NOMO-1 treated with DMSO at 0.1 percent for 48 hours (cell line): ENCODE data around the gene CACNB4.

Experiments
- DNase-seq: peaks from one replicate; lab custom pipeline; 2025; ENCODE audit not compliant: unreplicated experiment; lab: John Stamatoyannopoulos, UW

CACNB4 gene

GRCh38 chr2:151977631-151978030 is 121.2 kb downstream of the CACNB4 start:
- no peak for DNase-seq

DNA sequence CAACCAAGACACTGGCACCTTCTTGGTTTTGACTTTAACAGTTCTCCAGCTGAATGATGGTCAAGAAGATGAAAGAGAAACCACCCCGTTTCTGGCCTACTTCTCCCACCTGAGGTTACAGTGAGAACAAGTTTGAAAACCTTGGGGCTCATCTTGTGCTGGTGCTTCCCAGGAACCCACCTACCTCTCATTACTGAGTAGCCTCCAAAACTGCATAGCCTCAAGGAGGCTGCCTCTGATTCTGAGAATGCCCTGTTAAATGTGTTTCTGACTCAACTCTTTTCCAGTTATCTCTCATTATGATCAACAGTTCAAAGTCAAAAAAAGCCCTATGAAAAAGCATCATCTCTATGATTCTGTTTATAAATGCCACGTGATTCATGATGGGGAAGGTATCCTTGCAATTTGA is 121.9 kb downstream of the CACNB4 start:
- DNase-seq: no peak

- DNase-seq: no peak
Measured at GRCh38 chr2:151975460-151976414, 123.1 kb downstream of the CACNB4 start.

GRCh38 chr2:151974988-151975387 is 123.9 kb downstream of the CACNB4 start:
- no peak for DNase-seq

DNA sequence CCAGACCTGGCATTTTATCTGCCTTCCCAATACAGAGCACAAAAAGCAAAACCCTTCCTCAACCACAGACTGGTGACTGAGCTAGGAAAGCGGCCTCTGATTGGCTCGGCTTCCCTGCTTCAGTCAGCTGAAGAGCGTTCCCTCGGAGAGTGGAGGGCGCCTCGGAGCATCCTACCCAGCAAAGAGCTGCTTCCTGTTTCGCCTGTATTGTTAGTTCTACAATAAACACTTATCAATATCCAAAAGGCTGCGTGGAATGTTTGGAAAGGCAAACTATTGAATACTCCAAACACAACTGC is 125.0 kb downstream of the CACNB4 start:
- DNase-seq: no peak

DNA sequence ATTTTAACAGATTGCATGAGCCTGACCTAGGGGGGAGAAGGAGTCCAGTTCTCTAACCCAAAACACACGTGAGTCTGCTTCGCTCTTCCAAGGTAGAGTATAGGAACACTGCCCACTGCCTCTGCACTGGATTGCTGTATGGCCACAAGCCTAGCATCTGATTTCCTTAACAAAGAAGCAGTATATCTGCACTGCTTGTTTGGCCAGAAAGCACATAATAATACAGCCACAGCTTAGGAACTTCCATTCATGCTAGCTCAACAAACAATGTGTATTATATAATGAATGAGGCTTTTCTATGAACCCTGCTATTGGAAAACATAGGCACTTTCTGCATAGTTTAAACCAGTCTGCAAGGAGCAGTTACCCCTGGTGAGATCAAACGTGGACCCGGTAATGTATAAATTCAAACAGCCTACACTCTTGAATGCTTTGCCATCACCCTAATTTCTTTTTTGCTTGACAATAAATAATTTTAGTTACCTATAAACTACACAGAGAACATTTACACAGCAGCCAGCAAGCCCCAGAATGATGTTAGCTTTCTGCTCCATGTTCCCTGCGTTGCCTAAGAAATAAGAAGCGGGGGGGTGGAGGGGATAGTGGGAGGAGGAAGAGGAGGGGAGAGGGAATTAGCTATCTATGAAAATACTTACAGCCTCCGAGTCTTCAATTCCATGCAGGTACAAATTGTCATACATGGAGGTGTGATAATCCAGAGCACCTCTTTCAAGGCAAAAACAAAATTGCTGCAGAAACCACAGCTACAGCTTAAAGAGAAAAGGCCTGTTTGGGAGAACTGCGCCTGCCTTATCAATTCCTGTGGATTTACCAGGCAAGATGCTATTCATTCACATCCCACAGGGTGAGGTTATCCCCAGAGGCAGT is 125.6 kb downstream of the CACNB4 start:
- DNase-seq: no peak

DNA sequence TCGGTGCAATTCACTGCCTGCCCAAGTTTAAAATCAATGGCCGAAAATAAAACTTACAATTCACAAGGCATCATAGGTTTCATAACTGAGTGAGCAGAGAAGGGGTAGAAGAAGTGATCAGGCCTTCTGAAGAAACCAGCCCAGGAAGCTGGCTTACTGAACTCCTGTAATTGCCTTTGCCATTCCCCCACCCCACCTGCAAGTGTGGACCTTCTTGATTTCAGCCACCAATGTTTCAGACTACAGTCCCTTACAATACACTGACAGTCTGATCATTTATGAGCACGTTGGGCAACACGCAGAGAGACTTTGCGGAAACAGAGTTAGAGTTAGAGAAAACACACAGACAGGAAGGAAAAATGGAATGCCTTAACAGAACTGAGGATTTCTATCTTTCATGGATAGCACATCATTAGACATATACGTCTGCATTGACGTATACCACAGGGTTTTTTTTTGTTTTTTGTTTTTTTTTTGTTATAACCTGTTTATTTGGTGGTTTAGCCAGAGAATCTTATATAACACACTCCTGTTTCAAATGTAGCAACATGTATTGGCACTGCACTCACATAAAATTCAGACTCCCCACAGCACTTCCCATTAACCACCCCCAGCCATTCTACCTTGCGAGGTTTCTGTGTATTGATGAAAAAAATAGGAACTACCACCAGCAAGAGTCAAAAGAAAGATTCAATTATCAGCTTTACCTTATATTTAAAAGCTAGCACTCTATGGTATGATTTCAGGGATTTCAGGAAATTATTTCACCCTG is 126.4 kb downstream of the CACNB4 start:
- DNase-seq: no peak

DNA sequence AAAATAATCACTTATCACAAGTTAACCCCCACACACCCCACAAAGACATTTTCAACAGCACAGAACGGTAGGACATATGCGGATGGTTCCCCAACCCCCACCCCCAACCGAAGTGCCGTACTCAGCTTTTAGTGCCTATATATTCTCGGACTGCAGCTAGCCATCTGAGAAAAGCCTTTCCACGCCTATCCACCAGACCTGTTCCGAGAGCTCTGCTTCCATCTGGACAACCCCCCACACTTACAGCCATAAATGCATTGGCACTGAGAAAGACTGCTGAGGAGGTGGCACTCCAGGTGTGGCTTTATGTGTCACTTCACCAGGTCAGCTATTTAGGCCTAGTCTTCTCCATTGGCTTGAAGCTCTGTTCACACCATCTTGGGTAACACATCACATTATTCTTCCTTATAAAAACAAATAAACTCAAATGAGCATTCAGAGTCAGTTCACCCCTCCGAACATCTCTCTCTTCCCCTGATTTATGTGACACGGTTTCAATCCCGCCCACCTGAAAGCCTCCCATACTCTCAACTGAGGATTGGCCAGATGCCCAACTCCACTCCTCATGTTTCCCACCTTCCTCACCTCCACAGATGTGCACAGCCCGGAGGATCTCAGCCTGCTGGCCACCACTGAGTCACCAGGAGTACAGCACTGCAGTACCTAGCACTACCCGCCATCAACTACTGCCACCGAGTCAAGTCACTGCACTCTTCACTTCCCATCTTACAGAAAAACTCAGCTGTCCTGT is 127.4 kb downstream of the CACNB4 start:
- DNase-seq: no peak

DNA sequence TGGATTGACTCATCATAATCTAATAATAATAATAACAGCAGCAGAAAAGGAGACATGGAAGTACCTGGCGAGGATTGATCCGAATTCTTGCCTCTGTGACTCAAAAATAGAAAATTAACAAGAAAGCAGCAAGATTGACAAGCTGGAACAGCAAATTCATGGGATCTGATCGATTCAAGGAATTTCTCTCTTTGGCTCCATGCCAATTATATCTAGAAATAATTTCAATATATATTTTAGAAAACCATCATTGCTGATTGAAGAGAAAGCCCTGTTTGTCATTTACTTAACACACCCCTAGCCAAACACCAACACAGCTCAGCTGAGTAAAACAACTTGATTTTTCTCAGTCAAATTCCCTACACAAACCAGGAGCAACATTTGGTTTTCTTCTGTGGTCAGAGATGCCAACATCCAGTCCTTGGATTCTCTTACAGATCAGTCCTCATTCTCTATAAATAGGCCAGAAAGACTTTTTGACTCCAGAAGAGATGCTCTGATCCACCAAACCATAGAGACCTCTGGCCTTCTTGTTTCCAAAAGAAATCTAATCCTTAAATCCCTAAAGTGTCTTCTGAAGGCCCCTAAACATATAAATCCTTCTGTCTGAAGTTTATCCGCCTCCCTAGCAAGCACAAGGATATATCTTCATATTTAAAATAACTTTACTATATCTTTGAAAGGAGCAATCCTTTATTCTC is 129.9 kb downstream of the CACNB4 start:
- DNase-seq: no peak

- no peak for DNase-seq
Measured at GRCh38 chr2:151967829-151968722, 130.8 kb downstream of the CACNB4 start.

DNA sequence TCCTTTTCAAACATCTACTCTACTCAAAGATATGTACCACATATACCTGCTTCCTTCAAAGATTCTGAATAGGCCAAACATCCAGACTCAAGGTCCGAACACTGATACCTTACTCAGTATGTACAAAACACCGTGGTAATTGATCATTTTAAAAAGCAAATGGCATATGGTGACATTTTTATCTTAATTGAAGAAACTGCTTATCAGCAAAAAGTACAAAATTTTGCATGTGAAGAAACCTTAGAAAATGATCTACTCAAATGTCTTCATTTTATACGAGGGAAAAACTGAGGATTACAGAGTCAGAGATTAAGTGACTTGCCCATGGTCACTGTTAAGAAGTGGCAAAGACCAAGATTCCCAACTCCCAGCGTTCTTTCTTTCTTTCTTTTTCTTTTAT is 133.0 kb downstream of the CACNB4 start:
- no peak for DNase-seq

DNA sequence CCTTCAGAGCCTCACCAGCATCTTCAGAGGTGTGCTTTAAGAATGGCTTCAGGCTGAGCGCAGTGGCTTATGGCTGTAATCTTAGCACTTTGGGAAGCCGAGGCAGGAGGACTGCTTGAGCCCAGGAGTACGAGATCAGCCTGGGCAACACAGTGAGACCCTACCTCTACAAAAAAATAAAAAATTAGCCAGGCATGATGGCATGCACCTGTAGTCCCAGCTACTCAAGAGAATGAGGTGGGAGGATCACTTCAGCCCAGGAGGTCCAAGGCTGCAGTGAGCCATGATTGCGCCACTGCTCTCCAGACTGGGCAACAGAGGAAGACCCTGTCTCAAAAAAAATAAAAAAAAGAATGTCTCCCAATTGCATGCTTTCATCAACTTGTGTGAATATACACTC is 137.3 kb downstream of the CACNB4 start:
- DNase-seq: no peak

GRCh38 chr2:151959238-151959637 is 139.6 kb downstream of the CACNB4 start:
- no peak for DNase-seq

DNA sequence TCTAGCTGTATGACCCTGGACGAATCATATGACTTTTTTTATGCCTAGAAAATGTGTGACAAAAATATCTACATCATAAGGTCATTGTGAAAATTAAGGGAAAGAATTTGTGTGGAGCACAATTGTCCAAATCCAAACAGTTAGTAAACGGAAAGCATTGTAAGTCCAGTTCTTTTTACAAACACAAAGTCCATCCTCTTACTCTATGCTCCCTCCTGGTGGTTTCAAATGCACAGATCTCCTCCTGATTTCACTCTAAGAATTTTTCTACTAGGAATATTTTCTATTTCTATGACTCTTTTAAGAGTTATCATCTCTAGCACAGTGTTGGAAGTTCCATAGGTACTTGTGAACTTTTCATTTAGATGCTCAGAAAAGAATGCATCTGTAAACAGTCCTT is 145.4 kb downstream of the CACNB4 start:
- DNase-seq: no peak

DNA sequence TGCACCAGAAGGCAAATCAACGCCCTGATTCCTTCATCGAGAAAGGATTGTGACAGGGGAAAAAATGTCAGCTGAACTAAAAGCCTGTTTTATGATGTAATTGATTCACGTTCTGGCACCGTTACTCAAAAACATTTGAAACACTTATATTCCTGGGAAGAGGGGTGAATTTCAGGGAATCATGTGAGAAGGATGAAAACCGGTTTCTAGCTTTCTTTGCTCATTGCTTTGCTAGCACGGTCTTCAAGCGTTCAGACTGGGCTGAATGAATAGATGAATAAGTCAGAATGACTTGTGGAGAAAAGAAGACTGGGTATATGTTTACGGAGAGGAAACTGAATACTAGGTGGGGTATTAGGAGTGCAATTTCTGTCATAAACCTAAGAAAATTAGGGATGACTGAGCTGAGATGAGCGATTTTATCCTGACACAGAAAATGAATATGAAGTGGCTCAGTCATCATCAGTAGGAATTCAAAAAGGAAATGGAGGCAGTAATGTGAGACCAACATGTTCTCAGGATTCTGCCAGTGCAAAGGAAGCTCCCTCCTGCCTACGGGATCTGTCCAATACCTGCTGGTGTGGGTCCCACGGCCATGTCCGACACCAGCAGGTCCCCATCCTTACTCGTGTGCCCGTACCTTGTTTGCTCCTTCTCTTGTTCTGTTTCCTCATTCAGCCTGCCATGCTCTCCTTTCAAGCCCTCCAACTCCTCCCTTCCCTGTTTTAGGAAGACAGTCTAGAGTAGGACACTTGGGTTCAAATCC is 146.0 kb downstream of the CACNB4 start:
- no peak for DNase-seq

DNA sequence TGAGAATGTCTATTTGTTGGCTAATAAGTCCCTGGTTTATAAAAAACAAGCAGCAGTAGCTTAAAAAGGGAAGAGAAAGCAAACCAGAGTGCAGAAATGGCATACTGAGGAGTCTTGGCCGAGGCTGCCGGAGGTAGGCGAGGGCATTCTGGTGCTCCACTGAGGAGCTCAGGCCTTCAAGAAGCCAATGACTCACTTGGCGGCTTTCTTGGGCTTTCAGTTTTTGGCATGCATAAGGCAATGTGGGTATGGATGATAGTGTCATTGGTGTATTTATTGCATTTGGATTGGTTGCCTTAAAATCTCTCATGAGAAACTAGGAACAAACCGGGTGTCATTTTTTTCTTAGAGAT is 151.1 kb downstream of the CACNB4 start:
- DNase-seq: peak; percentile 88

GRCh38 chr2:151946899-151947812 is 151.7 kb downstream of the CACNB4 start:
- peak; percentile 66 for DNase-seq
